GM23338 (cell line): ENCODE data around the gene MRPS26.

Experiments
- CREB1 ChIP-seq: fragments of 250-450 bp; sonication (Bioruptor Pico); IDR thresholded peaks from 2 replicates; pipeline ENCODE4 v1.5.0; 2020; ENCODE audit warnings: low read depth, mild to moderate bottlenecking, moderate library complexity
- EZH2 ChIP-seq: fragments of 200-600 bp; sonication (generic); IDR thresholded peaks from one replicate; pipeline ENCODE4 v1.8.0; 2017; ENCODE audit warnings: antibody characterized with exemption, mild to moderate bottlenecking, low read depth; ENCODE audit not compliant: unreplicated experiment
- EZH2phosphoT487 ChIP-seq: fragments of 200-600 bp; sonication (generic); IDR thresholded peaks from one replicate; pipeline ENCODE4 v1.8.1; 2018; ENCODE audit warnings: antibody characterized with exemption; ENCODE audit not compliant: unreplicated experiment
- JUNB ChIP-seq: IDR thresholded peaks from one replicate; pipeline ENCODE4 v1.6.1; 2016; ENCODE audit warnings: antibody characterized with exemption; ENCODE audit not compliant: unreplicated experiment
- NANOG ChIP-seq: IDR thresholded peaks from 2 replicates; pipeline ENCODE4 v1.6.1; 2016; ENCODE audit warnings: antibody characterized with exemption, borderline replicate concordance
- POLR2AphosphoS5 ChIP-seq: IDR thresholded peaks from 2 replicates; pipeline ENCODE4 v1.6.1; 2016; ENCODE audit warnings: antibody characterized with exemption, low read depth
- STAT1 ChIP-seq: IDR thresholded peaks from one replicate; pipeline ENCODE4 v1.6.1; 2016; ENCODE audit warnings: antibody characterized with exemption; ENCODE audit not compliant: unreplicated experiment
- ZNF114 ChIP-seq: fragments of 250-450 bp; sonication (Bioruptor Pico); IDR thresholded peaks from 2 replicates; pipeline ENCODE4 v1.5.0; 2020; ENCODE audit warnings: mild to moderate bottlenecking, moderate library complexity
- ZNF331 ChIP-seq: fragments of 250-450 bp; sonication (Bioruptor Pico); IDR thresholded peaks from 2 replicates; pipeline ENCODE4 v1.5.0; 2020; ENCODE audit warnings: low read depth, mild to moderate bottlenecking, moderate library complexity
- TF ChIP-seq, protein P1 (sequence below), 2 experiments: fragments of 200-600 bp in 1 of 2; sonication (generic) in 1 of 2; conservative IDR thresholded peaks; 2 replicates each; pipeline versions ENCODE4 v1.5.1 to v1.6.1; 2016 to 2017; ENCODE audit warnings: antibody characterized with exemption in 2 of 2, low read depth in 2 of 2, mild to moderate bottlenecking in 2 of 2, moderate library complexity in 1 of 2
- TF ChIP-seq, protein P2 (sequence below): IDR thresholded peaks from one replicate; pipeline ENCODE4 v1.6.1; 2018; ENCODE audit warnings: antibody characterized with exemption; ENCODE audit not compliant: unreplicated experiment
- TF ChIP-seq, protein P3 (sequence below): IDR thresholded peaks from 2 replicates; pipeline ENCODE4 v1.6.1; 2016; ENCODE audit warnings: antibody characterized with exemption
- TF ChIP-seq, protein P4 (sequence below): fragments of 250-450 bp; sonication (Bioruptor Pico); IDR thresholded peaks from 2 replicates; pipeline ENCODE4 v1.5.0; 2020; ENCODE audit warnings: mild to moderate bottlenecking, moderate library complexity

DNA sequence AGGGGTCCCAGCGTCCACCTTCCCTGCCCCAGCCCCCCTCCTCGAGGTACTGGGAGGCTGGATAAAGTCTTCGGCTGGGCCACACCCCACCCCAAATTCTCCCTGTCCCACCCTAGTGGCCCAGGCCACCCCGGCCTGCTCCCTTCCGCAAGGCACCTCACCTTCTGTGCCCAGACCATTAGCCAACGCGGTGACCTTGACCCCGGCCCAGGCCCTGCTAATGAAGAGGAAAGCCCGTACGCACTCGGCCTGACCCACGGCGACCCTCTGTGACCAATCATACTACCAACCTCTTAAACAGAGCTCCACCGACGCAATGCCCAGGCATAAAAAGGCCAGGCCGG is 25.4 kb downstream of the MRPS26 start:
- TF ChIP-seq CREB1 (CRISPR knock-in tag), result no peak
- TF ChIP-seq, protein P1, sequence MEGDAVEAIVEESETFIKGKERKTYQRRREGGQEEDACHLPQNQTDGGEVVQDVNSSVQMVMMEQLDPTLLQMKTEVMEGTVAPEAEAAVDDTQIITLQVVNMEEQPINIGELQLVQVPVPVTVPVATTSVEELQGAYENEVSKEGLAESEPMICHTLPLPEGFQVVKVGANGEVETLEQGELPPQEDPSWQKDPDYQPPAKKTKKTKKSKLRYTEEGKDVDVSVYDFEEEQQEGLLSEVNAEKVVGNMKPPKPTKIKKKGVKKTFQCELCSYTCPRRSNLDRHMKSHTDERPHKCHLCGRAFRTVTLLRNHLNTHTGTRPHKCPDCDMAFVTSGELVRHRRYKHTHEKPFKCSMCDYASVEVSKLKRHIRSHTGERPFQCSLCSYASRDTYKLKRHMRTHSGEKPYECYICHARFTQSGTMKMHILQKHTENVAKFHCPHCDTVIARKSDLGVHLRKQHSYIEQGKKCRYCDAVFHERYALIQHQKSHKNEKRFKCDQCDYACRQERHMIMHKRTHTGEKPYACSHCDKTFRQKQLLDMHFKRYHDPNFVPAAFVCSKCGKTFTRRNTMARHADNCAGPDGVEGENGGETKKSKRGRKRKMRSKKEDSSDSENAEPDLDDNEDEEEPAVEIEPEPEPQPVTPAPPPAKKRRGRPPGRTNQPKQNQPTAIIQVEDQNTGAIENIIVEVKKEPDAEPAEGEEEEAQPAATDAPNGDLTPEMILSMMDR (conservative IDR thresholded peaks at IDR 0.05; ENCODE audit: low read depth in 2 of 2), result no peak
- no peak for TF ChIP-seq POLR2AphosphoS5
- TF ChIP-seq, protein P2, sequence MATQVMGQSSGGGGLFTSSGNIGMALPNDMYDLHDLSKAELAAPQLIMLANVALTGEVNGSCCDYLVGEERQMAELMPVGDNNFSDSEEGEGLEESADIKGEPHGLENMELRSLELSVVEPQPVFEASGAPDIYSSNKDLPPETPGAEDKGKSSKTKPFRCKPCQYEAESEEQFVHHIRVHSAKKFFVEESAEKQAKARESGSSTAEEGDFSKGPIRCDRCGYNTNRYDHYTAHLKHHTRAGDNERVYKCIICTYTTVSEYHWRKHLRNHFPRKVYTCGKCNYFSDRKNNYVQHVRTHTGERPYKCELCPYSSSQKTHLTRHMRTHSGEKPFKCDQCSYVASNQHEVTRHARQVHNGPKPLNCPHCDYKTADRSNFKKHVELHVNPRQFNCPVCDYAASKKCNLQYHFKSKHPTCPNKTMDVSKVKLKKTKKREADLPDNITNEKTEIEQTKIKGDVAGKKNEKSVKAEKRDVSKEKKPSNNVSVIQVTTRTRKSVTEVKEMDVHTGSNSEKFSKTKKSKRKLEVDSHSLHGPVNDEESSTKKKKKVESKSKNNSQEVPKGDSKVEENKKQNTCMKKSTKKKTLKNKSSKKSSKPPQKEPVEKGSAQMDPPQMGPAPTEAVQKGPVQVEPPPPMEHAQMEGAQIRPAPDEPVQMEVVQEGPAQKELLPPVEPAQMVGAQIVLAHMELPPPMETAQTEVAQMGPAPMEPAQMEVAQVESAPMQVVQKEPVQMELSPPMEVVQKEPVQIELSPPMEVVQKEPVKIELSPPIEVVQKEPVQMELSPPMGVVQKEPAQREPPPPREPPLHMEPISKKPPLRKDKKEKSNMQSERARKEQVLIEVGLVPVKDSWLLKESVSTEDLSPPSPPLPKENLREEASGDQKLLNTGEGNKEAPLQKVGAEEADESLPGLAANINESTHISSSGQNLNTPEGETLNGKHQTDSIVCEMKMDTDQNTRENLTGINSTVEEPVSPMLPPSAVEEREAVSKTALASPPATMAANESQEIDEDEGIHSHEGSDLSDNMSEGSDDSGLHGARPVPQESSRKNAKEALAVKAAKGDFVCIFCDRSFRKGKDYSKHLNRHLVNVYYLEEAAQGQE, result no peak
- TF ChIP-seq EZH2phosphoT487, result no peak
- TF ChIP-seq JUNB, result no peak
- TF ChIP-seq ZNF331 (CRISPR knock-in tag), result no peak
- no peak for TF ChIP-seq EZH2
- TF ChIP-seq STAT1, result no peak
- no peak for TF ChIP-seq NANOG
- TF ChIP-seq, protein P3, sequence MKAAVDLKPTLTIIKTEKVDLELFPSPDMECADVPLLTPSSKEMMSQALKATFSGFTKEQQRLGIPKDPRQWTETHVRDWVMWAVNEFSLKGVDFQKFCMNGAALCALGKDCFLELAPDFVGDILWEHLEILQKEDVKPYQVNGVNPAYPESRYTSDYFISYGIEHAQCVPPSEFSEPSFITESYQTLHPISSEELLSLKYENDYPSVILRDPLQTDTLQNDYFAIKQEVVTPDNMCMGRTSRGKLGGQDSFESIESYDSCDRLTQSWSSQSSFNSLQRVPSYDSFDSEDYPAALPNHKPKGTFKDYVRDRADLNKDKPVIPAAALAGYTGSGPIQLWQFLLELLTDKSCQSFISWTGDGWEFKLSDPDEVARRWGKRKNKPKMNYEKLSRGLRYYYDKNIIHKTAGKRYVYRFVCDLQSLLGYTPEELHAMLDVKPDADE, result no peak
- TF ChIP-seq ZNF114 (CRISPR knock-in tag), result no peak
- TF ChIP-seq, protein P4, sequence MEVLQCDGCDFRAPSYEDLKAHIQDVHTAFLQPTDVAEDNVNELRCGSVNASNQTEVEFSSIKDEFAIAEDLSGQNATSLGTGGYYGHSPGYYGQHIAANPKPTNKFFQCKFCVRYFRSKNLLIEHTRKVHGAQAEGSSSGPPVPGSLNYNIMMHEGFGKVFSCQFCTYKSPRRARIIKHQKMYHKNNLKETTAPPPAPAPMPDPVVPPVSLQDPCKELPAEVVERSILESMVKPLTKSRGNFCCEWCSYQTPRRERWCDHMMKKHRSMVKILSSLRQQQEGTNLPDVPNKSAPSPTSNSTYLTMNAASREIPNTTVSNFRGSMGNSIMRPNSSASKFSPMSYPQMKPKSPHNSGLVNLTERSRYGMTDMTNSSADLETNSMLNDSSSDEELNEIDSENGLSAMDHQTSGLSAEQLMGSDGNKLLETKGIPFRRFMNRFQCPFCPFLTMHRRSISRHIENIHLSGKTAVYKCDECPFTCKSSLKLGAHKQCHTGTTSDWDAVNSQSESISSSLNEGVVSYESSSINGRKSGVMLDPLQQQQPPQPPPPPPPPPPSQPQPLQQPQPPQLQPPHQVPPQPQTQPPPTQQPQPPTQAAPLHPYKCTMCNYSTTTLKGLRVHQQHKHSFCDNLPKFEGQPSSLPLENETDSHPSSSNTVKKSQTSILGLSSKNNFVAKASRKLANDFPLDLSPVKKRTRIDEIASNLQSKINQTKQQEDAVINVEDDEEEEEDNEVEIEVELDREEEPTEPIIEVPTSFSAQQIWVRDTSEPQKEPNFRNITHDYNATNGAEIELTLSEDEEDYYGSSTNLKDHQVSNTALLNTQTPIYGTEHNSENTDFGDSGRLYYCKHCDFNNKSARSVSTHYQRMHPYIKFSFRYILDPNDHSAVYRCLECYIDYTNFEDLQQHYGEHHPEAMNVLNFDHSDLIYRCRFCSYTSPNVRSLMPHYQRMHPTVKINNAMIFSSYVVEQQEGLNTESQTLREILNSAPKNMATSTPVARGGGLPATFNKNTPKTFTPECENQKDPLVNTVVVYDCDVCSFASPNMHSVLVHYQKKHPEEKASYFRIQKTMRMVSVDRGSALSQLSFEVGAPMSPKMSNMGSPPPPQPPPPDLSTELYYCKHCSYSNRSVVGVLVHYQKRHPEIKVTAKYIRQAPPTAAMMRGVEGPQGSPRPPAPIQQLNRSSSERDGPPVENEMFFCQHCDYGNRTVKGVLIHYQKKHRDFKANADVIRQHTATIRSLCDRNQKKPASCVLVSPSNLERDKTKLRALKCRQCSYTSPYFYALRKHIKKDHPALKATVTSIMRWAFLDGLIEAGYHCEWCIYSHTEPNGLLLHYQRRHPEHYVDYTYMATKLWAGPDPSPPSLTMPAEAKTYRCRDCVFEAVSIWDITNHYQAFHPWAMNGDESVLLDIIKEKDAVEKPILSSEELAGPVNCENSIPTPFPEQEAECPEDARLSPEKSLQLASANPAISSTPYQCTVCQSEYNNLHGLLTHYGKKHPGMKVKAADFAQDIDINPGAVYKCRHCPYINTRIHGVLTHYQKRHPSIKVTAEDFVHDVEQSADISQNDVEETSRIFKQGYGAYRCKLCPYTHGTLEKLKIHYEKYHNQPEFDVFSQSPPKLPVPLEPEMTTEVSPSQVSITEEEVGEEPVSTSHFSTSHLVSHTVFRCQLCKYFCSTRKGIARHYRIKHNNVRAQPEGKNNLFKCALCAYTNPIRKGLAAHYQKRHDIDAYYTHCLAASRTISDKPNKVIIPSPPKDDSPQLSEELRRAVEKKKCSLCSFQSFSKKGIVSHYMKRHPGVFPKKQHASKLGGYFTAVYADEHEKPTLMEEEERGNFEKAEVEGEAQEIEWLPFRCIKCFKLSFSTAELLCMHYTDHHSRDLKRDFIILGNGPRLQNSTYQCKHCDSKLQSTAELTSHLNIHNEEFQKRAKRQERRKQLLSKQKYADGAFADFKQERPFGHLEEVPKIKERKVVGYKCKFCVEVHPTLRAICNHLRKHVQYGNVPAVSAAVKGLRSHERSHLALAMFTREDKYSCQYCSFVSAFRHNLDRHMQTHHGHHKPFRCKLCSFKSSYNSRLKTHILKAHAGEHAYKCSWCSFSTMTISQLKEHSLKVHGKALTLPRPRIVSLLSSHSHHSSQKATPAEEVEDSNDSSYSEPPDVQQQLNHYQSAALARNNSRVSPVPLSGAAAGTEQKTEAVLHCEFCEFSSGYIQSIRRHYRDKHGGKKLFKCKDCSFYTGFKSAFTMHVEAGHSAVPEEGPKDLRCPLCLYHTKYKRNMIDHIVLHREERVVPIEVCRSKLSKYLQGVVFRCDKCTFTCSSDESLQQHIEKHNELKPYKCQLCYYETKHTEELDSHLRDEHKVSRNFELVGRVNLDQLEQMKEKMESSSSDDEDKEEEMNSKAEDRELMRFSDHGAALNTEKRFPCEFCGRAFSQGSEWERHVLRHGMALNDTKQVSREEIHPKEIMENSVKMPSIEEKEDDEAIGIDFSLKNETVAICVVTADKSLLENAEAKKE (CRISPR knock-in tag), result no peak
